GM12873 (cell line): ENCODE measurements around the gene ISCA1.
A peak's percentile ranks its signal among the peaks of the same experiment; 100 is the strongest.

ENCODE experiments used
- TF ChIP-seq, protein P1 (sequence below): IDR thresholded peaks from 2 replicates; pipeline ENCODE4 v1.5.1; 2012; ENCODE audit warnings: low read depth, mild to moderate bottlenecking, moderate library complexity, low read length, control low read depth; ENCODE audit not compliant: insufficient read depth; ENCODE audit errors: missing control alignments

ISCA1 gene

DNA sequence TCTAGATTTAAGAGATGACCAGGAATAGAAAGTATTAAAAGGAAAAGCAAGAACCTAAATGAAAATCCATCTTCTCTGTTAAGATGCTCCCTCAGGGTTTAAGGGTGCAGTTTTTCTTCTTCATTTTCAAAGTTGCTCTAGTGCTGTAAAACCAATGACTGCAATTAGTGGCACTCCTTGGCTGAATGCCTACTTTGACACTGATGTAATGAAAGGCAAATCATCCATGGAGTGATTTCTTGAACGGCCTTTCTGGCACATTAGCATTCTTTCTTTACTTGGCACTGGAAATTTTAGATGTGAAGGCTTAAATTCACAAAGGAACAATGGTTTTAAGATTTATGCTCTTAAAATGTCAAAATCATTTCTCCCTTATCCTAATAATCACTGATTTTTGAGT, 19.3 kb upstream of the ISCA1 start:
- TF ChIP-seq, protein P1, sequence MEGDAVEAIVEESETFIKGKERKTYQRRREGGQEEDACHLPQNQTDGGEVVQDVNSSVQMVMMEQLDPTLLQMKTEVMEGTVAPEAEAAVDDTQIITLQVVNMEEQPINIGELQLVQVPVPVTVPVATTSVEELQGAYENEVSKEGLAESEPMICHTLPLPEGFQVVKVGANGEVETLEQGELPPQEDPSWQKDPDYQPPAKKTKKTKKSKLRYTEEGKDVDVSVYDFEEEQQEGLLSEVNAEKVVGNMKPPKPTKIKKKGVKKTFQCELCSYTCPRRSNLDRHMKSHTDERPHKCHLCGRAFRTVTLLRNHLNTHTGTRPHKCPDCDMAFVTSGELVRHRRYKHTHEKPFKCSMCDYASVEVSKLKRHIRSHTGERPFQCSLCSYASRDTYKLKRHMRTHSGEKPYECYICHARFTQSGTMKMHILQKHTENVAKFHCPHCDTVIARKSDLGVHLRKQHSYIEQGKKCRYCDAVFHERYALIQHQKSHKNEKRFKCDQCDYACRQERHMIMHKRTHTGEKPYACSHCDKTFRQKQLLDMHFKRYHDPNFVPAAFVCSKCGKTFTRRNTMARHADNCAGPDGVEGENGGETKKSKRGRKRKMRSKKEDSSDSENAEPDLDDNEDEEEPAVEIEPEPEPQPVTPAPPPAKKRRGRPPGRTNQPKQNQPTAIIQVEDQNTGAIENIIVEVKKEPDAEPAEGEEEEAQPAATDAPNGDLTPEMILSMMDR = no peak

DNA sequence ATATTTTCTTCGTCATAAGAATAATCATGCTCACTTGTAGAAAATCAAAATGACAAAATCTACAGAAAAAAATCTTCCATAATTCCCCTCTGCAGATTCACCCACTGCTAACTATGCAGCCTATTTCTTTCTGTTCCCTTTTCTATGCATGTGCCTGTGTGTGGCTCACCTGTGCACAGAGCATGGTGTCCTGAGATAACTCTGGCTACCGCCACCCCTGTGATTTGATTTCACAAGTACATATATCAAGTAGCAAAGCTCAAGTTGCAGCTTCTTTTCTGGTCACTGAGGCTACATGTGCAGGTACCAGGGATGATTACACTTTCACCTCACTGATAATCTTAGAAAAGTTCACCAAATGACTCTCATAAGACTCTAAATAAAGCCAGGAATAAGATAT, 18.4 kb upstream of the ISCA1 start:
- TF ChIP-seq, protein P1 = no peak

DNA sequence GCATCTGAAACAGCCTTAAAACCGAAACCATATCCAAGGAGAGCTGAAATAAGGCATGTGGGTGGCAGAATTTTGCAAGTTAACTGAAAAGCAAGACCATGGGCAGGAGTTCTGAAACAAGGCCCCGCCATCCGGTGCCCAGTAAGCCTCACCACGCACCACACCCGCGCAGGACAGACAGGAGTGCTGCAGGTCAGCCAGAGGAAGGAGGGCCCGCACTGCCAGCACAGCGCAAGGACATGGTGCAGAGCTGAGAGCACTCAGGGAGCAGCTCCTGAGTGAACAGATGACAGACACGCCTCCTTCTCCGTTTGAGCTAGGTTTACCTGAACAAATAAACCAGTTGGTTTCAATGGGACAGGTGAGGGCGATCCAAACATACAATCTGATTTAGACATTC, 16.5 kb upstream of the ISCA1 start:
- TF ChIP-seq, protein P1 = no peak

DNA sequence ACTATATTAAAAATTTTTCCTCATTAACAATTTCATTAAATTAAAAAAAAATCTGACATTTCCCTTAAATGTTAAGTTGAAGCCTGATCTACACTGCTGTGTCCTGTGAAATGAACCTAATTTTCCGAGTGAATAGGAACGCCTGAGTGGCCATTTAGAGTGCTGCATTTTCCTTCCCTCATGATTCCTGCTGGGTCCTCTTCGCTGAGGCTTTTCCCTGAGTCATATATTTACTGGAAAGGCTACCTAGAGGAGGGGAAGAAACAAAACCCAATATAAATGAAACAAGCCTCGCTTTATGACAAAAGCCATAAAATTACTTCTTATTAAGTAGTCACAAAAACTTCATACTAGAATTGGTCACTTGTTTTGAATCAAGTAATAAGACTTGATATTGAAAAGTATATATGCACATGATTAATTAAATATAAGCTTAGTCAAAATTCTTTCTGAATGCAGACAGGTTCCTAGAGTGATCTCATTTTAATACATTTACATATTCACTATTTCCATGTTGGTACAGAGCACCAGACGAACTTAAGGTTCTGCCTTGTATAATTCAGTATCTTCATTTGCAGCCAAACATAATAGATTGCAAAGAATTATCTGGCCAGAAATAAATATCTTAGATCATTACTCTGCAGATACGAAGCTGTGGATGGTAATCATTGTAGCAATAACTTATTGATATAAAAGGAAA, 6.3 kb upstream of the ISCA1 start:
- TF ChIP-seq, protein P1 = no peak

DNA sequence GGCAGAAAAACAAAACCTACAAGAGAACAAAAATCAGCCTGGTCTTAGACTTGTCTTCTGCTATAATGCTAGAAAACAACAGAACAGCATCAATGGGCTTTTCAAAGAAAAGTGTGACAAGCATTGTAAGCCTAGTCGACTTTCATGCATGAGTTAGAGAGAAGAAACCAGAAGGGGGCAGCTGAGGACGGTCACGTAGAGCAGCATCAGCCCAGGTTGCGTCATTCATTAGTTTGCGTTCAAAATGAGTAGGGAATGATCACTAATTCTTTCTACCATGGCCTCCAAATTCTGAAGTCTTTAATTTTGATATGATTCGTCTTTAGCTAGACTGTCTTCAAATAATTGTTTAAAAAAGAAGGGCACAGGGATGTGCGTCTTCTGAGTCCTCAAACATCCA, 4.7 kb upstream of the ISCA1 start:
- TF ChIP-seq, protein P1 = peak; percentile 27

DNA sequence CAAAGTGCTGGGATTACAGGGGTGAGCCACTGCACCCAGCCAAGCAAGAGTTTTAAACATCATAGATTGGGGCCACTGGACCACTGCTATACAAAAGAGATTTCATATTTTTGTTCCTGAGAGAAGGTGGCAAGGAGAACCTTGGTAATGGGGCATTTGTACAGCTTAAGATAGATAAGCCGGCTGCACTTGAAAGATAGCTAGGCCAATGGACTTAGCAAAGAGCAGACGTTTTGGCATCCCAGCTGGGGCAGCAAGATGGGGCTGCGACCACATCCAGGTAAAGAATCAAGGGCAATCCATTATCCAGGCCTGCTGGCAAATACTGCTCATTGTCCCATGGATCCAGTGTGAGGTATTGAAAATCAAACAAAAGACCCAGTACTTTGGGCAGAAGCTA, 3.9 kb upstream of the ISCA1 start:
- TF ChIP-seq, protein P1 = no peak

DNA sequence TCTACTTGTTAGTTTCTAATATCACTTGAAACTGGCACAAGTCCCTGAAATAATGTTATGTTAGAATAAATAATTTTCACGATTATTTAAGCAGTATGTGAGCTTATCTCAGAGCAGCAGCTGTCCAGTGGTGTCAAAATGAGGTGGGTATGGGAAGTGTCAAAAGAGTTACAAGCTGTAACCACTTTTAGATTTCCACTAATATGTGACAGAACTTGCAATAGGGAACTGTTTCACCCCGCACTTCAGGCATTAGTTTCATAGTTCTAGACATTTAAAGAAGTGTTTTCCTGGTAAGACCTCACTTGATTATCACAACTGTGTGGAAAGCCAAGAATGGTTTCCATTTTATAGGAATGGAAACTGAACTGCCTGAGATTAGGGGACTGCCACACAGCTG, 2.9 kb upstream of the ISCA1 start:
- TF ChIP-seq, protein P1 = no peak
